NCI-H446 (cell line): ENCODE results near the gene GET3.
"Not testable (repeated sequence)": the region's sequence is repeated elsewhere in the genome, so short reads cannot be mapped to it uniquely, and the experiment has no call there.

Experiments used
- DNase-seq, 2 experiments: peaks; one replicate each; lab custom pipeline; 2025; lab: John Stamatoyannopoulos, UW

The GET3 gene

DNA sequence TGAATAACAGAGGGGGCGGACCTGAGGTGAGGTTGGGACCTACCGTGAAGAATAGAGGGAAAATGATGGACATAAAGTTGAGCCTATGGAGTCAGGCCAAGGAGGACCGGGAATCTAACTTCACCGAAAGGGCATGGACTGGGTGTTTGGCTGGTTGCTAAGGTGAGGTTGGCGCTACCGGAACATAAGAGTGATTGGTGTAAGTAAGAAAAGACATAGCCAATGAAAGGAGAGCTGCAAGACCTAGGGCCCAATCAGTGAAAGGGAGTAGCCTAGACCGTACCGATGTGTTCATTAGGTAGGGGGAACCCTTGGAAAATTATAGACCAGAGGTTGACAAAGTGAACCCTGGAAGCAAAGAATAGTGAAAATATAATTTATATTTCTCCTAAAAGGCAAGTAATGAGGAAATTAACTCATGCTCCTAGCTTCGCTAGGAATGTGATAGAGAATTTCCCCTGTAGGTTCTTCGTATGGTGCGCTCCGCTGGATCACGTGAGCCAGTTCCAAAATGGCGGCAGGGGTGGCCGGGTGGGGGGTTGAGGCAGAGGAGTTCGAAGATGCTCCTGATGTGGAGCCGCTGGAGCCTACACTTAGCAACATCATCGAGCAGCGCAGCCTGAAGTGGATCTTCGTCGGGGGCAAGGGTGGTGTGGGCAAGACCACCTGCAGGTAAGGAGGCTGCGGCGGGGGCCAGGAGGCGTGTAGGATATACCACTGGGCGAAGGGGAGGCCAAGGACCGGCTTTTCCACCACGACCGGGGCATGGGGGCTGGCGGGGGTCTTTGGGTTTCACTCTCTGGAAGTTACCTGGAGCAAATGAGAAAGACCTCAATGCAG is at the start of gene GET3:
TSS of gene GET3 (plus strand) at position 503 of the 840 bp plus-strand sequence. CDS start at position 512, 9 bp downstream.
- DNase-seq: peak; percentile 99

DNA sequence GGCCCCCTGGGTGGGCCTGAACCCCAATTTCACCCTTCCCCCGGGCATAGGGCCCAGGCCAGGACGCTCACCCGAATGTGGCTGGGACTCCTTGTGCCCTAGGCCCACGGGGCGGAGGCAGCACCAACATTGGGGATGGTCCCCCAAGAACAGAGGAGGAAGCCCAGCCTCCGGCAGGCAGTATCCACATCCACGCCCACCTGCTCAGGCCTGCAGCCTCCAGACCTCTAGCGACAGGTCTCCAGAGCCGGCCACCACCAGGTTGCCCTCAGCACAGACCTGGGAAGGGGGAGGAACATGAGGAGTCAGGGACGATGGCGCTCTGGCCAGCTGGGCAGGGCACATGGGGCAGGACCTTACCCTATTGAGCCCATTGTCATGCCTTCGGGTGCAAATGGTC is 48.3 kb upstream of the GET3 start:
- DNase-seq: no peak

DNA sequence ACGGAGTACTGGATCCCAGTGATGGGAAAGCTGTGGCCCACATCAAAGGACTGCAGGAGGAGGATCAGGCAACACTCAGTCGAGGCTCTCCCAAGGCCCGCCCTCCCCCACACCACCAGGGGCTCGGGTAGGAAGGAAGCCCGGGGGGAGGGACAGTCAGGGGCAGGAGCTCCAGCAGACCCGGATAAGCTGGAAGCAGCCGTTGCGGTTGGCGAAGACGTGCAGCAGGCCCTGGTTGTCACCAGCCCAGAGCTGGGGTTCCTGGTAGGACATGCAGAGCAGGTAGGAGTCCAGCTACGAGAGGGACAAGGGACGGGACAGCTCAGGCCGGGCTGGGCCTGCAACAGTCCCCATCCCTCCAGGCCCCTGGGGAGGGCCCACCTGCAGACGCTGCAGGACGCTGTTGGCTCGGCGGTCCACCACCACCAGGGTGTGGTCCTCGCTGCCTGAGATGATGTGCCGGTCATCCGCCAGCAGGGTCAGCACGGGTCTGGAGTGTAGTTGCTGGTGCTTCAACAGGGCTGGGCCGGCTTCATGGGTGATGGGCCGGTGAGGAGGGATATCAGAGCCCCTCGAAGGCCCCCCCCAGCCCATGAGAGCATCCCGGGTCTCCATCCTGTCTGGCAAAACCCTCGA is 47.6 kb upstream of the GET3 start:
- no peak for DNase-seq

DNA sequence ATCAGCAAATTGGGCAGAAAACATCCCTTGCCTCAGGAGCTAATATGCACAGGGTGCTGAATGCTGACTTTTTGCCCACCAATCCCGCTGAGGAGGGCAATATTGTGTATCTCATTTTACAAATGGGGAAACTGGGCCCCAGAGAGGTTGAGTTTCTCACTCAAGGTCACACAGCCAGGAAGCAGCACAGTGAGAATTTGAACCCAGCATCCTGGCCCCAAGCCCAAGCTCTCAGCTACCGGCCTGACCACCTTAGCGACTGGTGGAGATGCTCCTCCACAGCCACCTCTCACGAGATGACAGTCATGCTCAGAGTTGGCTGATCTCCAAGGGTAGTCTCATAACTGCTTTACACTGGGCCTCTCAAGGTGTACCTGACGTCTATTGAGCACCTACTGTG is 44.3 kb upstream of the GET3 start:
- DNase-seq: no peak

DNA sequence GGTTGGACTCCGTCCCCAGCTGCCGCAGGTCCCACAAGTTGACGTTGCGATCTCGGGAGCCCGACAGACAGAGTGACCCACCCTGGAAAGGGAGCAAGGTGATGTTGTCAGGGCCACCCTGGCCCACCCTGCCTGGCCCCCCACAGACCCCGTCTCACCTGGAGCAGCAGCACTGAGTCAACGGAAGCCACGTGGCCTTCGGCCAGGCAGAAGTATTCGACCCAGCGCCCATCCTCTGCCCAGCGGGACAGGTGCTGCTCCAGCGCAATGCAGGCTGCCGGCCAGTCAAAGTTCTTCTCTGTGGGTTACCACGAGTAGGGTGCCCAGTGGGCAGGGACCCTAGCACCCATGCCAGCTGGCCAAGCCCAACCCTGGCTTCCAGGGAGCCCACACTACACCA is 42.7 kb upstream of the GET3 start:
- DNase-seq: no peak

DNA sequence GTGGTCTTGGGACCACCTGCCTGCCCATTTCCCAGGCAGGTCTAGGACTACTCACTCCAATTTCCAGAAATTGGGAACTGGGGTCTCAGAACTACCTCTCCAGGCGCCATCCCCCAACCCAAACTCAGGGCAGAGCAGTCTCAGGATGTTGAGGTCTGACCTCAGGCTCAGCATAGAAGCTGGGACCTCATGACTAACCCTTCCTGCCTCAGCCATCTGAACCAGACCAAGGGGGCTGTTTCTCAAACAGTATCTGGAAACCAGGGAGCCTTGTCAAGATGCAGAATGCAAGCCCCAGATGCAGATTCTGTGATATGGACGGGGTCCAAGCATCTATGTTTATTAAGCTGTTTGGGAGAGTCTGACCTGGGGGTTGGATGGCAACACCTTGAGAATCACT is 42.2 kb upstream of the GET3 start:
- no peak for DNase-seq

DNA sequence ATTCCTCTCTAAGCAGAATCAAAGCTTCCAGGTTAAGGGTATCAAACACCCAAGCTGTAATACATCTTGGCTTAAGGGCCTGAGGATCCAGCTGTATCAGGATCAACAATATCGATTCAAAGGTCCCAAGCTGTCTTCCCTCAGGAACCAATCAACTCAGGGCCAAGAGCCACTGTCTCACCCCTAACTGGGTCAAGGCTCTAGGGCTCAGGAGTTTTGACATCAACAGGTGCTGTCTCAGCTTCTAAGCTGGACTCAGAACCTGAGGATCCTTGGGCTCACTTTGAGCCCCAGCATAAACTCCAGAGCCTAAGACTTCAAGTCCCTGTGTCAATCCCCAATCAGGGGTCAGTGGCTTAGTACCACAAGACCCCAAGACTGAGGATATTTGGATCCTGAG is 41.8 kb upstream of the GET3 start:
- DNase-seq: no peak

DNA sequence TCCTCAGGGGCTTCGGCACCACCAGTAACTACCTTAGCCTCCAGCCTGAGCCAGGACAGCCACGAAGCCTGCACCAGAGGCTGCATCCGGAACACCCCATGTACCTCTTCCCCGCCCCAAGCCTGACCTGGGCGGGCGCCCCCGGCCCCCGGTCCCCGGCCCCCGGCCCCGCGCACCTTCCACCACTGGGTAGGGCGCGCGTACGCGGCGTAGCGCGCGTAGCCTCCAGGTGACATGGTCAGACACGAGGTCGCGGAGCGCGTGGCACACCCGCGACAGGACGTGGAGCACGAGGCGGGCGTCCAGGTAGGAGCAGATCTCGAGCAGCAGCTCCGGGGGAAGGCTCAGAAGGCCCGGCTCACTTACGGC is 41.3 kb upstream of the GET3 start:
- no peak for DNase-seq

DNA sequence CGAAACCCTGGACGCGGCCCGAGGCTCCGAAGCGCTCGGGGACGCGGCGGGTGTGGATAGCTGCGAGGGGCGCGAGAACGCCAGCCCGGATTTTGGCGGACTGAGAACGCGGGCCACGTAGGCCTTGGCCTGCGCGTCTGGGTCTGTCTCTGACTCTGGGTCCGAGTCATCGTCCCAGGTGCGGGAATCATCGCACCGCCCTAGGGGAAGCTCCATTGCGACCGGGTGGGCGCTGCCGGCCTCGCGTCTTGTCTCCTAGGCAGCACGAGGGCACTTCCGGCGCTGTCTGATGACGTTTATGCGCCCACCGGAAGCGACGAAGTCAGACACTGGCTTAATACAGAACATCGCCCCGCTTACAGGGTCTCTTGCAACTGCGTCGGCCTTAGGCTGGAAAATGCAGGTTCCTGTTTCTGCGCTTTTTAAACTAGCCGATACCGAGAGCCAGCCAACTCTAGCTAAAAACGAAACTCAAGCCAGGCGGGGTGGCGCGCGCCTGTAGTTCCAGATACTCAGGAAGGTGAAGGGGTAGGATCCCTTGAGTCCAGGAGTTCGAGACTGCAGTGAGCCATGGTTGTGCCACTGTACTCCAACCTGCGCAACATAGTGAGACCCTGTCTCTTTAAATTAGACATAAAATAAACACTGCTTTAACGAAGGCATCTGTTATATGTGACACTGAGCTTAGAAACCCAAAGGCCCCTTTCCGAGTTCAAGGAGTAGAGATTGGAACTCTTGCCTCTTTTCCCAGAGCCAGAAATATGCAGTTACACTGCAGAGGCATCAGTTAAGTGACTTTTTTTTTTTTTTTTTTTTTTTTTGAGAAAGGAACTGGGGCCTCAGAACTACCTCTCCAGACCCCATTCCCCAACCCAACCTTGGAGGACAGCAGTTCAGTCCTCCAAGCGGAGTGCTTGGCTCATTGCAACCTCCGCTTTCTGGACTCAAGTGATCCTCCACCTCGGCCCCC is 40.6 kb upstream of the GET3 start, which contains the start of gene FBXW9:
TSS of gene FBXW9 (minus strand) at position 266 of the 970 bp plus-strand sequence. CDS start at position 216, 50 bp downstream.
- peak; percentile 92 to 97 for DNase-seq

DNA sequence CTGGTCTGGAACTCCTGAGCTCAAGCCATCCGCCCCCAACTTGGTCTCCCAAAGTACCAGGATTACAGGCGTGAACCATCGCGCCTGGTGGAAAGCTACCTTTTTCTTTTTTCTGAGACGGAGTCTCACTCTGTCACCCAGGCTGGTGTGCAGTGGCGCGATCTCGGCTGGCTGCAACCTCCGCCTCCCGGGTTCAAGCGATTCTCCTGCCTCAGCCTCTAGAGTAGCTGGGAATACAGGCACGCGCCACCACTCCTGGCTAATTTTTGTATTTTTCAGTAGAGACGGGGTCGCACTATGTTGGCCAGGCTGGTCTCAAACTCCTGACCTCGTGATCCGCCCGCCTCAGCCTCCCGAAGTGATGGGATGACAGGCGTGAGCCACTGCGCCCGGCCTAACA is 39.9 kb upstream of the GET3 start:
- DNase-seq: not testable (repeated sequence)

DNA sequence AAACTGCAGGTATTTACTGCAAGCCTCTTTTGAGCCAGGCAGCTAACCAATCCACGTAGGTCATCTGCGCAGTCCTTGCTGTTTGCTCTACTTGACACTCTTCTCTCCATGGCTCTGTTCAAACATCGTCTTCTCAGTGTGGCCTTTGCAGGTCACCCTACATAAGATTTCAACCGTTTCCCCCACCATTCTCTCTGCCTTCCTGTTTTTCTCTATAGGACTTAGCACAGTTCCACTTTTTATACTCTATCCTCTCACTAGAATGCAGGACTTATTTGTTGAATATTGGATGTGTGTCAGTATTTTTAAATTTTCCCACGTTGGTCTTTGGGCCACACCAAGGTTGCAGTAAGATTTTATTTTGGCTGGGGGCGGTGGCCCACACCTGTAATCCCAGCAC is 39.2 kb upstream of the GET3 start:
- DNase-seq: no peak

DNA sequence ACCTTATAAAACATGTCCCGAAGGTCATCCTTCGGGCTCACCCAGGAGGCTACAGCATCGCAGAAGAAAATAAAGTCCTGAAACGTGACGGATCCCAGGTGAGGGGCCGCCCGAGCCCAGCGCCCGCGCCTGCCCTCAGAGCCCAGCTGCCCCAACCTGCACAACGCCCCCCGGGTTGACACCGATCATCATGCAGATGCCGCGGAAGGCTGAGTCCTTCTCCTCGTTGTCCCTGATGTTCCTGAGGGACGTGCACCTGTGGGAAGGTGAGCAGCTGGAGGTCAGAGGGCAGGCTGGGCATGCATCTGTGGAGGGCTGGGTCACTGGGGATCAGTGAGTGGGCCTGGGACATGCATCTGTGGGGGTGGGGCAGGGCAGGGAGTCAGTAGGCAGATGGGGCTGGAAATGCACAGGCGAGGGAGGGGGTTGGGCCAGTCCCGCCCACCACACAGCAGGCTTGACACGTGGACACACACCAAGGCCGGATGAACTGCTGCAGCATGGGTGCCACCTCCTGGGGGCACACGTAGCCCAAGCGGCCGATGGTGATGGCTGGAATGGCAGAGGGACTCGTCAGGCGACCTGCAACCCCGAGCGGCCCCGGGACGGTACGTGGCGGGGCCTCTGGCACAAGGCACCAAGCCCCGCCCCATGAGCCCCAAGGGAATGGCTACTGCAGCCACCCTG is 35.6 kb upstream of the GET3 start:
- DNase-seq: no peak

DNA sequence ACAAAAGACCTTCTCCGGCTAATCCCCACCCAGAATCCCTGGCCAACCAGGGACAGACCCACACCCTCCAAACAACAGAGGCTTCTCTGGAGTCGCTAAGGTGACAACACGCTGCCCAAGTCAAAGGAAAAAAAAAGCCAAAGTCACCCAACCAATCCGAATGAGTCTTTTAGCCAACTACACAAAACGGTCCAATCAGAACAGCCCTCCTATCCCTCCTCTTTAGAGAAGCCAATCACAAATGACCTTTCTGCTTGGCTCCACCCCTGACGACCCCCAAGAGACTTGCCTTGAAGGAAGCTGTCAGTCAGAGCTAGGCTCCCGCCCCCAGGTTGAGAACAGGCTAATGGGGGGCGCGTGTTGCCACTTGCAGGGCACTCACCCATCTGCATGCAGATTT is 34.3 kb upstream of the GET3 start:
- DNase-seq: peak; percentile 47 to 52

DNA sequence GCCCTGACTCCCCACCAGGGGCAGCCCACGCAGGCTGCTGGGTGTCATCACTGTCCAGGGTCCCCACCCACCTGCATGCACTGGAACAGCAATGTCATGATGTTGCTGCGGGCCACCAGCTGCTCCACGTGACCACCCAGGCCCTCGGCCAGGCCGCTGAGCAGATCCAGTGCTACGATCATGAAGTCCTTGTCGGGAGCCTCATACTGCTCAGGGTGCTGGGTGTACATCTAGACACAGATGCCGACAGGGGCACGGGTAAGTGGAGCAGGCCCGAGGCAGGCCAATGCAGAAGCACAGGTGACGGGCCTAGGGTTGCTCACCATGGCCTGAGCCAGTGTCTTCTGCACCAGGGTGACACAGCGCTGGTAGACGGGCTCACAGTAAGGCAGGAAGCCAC is 32.1 kb upstream of the GET3 start:
- no peak for DNase-seq

DNA sequence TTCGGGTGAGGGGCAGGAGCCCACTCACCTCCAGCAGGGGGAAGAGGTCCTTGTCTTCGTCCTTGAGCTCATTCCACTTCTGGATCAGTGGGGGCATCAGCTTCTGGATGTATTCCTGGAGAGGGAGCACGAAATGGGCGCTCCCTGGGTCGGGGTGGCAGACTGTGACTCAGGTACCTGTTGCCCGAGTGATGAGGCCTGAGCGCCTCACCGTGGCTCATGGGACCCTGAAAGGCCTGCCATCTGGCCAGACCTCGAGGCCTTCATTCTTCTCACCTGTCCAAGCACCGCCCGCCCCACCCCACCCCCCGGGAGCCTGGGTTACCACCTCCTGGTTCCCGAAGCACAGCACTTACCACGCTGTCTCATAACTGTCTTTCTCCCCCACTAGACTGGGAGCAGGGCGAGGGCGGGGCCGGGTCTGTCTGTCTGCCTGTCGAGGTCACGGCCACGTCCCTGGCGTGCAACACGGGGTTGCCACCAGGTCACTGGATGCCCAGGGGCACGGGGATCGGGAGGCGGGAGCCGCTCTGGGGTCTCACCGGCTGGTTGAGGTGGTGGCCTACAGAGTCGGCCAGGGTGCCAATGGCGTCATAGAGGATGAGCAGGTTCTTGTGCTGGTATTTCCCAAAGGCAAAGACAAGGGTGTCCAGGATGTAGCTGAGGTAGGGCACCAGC is 31.5 kb upstream of the GET3 start:
- DNase-seq: no peak

DNA sequence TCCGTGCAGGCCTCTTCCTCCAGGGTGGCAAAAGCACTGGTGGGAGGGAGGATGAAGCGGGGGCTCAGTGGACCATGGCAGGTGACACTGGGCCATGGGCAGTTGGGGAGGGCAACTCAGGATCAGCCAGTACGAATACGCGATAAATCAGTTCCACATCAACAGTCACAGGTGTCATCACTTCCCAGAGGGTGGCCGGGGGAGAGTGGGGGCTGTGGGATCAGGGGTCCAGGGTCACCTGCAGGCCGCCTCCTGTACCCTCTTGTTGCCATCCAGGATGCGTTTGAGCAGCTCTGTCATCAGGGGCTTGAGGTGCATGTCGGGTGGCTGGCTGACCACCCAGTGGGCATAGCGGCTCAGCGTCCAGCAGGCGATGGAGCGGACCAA is 31.0 kb upstream of the GET3 start:
- DNase-seq: no peak

DNA sequence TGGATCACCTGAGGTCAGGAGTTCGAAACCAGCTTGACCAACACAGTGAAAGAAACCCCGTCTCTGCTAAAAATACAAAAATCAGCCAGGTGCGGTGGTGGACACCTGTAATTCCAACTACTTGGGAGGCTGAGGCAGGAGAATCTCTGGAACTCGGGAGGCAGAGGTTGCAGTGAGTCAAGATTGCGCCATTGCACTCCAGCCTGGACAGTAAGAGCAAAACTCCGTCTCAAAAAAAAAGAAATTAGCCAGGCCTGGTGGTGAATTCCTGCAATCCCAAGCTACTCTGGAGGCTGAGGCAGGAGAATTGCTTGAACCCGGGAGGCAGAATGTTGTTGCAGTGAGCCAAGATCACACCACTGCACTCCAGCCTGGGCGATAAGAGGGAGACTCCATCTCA is 28.7 kb upstream of the GET3 start:
- no peak for DNase-seq

DNA sequence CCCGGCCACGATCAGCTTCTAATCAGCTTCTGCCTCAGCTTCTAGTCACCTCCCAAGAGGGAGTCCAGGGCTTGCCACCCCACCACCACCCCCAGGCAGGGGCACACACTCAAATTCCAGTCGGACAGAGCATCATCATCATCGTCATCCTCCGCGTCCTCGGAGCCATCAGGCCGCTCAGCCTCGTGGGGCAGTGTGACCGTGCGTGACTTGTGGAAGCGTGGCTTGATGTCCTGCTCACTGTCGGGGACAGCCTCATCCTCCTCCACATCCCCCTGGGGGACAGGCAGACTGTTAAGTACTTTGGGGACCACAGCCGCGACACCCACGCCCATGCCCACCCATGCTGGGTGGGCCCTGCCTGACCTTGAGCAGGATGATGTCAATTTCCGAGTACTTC is 26.1 kb upstream of the GET3 start:
- DNase-seq: no peak

DNA sequence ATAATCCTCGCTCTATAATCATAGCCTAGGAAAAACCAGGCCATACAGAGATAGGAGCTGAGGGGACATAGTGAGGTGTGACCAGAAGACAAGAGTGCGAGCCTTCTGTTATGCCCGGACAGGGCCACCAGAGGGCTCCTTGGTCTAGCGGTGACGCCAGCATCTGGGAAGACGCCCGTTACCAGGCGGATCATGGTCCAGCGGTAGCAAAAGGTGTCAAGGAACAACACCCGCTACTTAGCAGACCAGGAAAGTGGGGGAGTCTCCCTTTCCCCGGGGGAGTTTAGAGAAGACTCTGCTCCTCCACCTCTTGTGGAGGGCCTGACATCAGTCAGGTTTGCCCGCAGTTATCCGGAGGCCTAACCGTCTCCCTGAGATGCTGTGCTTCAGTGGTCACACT is 25.2 kb upstream of the GET3 start:
- not testable (repeated sequence) for DNase-seq

DNA sequence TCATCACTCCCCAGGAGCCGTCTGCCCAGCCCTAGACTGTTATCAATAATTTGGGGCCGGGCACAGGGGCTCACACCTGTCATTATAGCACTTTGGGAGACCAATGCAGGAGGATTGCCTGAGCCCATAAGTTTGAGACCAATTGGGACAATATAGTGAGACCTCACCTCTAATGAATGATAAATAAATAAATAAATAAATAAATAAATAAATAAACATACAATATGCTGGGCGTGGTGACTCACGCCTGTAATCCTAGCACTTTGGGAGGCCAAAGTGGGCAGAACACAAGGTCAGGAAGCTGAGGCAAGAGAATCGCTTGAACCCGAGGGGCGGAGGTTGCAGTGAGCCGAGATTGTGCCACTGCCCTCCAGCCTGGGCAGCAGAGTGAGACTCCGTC is 24.0 kb upstream of the GET3 start:
- not testable (repeated sequence) for DNase-seq

DNA sequence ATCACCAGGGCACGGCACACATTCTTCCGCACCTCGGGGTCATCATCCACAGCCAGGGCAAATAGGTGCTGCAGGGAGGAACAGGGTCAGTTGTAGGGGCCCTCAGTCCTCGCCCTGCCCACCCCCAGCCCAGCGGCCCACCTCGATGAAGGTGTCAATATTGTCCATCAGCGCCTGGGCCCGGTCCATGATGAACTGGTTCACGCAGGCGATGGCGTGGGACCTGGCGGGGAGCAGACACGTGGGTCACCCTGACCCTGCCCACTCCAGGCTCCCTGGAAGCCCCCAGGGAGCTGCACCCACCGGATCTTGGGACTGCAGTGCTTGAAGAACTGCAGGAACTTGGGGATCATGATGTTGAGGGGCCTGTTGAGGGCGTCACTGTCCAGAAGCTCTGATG is 22.2 kb upstream of the GET3 start:
- DNase-seq: no peak
